WTC11 (cell line): ENCODE measurements around the gene HOXD12. TPM values are rescaled to one million over a fixed set of nuclear protein-coding genes. Genes with fewer than 3 reads are reported as not detected.

Source experiments
- ATAC-seq: fragments of 200-7000 bp; cut with Tn5 transposase; 2 replicates; pipeline ENCODE4 v1.10.0; 2021; ENCODE audit warnings: mild to moderate bottlenecking, moderate library complexity
- CTCF ChIA-PET: fragments of 300-600 bp; sonication (Branson Sonifier 250); formaldehyde crosslinking; loops from one replicate; lab custom pipeline; 2021; ENCODE audit warnings: antibody characterized with exemption; lab: Charles Lee
- POLR2A ChIA-PET: fragments of 350-600 bp; sonication (Branson Sonifier 250); formaldehyde crosslinking; loops from one replicate; lab custom pipeline; 2021; ENCODE audit warnings: antibody characterized with exemption; lab: Charles Lee
- DNase-seq: peaks from one replicate; pipeline ENCODE4 v3.0.0; 2021; ENCODE audit warnings: low spot score
- H3K27ac Mint-ChIP-seq: 2 replicates; pipeline ENCODE4 v1.8.0; 2021; ENCODE audit warnings: mixed read lengths
- H3K27me3 Mint-ChIP-seq: 2 replicates; pipeline ENCODE4 v1.8.0; 2021; ENCODE audit warnings: low read depth, mild to moderate bottlenecking, moderate library complexity, mixed read lengths
- H3K36me3 Mint-ChIP-seq: 2 replicates; pipeline ENCODE4 v1.8.0; 2021; ENCODE audit warnings: mixed read lengths
- H3K4me1 Mint-ChIP-seq: 2 replicates; pipeline ENCODE4 v1.8.0; 2022; ENCODE audit warnings: mixed read lengths
- H3K4me3 Mint-ChIP-seq: 2 replicates; pipeline ENCODE4 v1.8.0; 2021; ENCODE audit warnings: mild to moderate bottlenecking, moderate library complexity, mixed read lengths
- H3K9me3 Mint-ChIP-seq: 2 replicates; pipeline ENCODE4 v1.8.0; 2021; ENCODE audit warnings: mixed read lengths
- CREB1 ChIP-seq: sonication (generic); formaldehyde crosslinking; IDR thresholded peaks from 2 replicates; pipeline ENCODE4 v1.8.0; 2023; ENCODE audit warnings: mild to moderate bottlenecking, missing genetic modification reagents
- GRHL2 ChIP-seq: fragments of 250-450 bp; sonication (Bioruptor Pico); IDR thresholded peaks from 2 replicates; pipeline ENCODE4 v1.8.0; 2022; ENCODE audit warnings: mild to moderate bottlenecking, moderate library complexity; ENCODE audit not compliant: insufficient replicate concordance, severe bottlenecking
- HMGXB4 ChIP-seq: sonication (generic); formaldehyde crosslinking; IDR thresholded peaks from 2 replicates; pipeline ENCODE4 v1.8.1; 2023; ENCODE audit warnings: mild to moderate bottlenecking, moderate library complexity, missing genetic modification reagents
- IRF1 ChIP-seq: sonication (generic); formaldehyde crosslinking; IDR thresholded peaks from 2 replicates; pipeline ENCODE4 v1.8.0; 2023; ENCODE audit warnings: missing genetic modification reagents
- IRF2 ChIP-seq: sonication (generic); formaldehyde crosslinking; IDR thresholded peaks from 2 replicates; pipeline ENCODE4 v1.8.0; 2022; ENCODE audit warnings: low read depth, missing genetic modification reagents, borderline replicate concordance
- NR1H2 ChIP-seq: sonication (generic); formaldehyde crosslinking; IDR thresholded peaks from 2 replicates; pipeline ENCODE4 v1.9.0; 2021; ENCODE audit warnings: mild to moderate bottlenecking, moderate library complexity, missing genetic modification reagents
- PRRX2 ChIP-seq: fragments of 250-450 bp; sonication (Bioruptor Pico); IDR thresholded peaks from 2 replicates; pipeline ENCODE4 v1.8.0; 2021; ENCODE audit warnings: mild to moderate bottlenecking
- SP1 ChIP-seq: sonication (generic); formaldehyde crosslinking; conservative IDR thresholded peaks from 2 replicates; pipeline ENCODE4 v1.8.1; 2022; ENCODE audit warnings: missing genetic modification reagents
- TCF7 ChIP-seq: sonication (generic); formaldehyde crosslinking; IDR thresholded peaks from 2 replicates; pipeline ENCODE4 v1.8.0; 2022; ENCODE audit warnings: mild to moderate bottlenecking, low read depth, missing genetic modification reagents, moderate library complexity
- TEAD1 ChIP-seq: sonication (generic); formaldehyde crosslinking; IDR thresholded peaks from 2 replicates; pipeline ENCODE4 v1.8.0; 2022; ENCODE audit warnings: mild to moderate bottlenecking, missing genetic modification reagents
- ZNF121 ChIP-seq: sonication (generic); formaldehyde crosslinking; IDR thresholded peaks from 2 replicates; pipeline ENCODE4 v1.8.0; 2023; ENCODE audit warnings: missing genetic modification reagents
- ZNF138 ChIP-seq: sonication (generic); formaldehyde crosslinking; conservative IDR thresholded peaks from 2 replicates; pipeline ENCODE4 v1.8.1; 2022; ENCODE audit warnings: mild to moderate bottlenecking, moderate library complexity, missing genetic modification reagents
- ZNF219 ChIP-seq: sonication (generic); formaldehyde crosslinking; IDR thresholded peaks from 2 replicates; pipeline ENCODE4 v1.8.0; 2023; ENCODE audit warnings: missing genetic modification reagents, mild to moderate bottlenecking, borderline replicate concordance
- ZNF425 ChIP-seq: fragments of 250-450 bp; sonication (Bioruptor Pico); conservative IDR thresholded peaks from 2 replicates; pipeline ENCODE4 v1.9.0; 2021; ENCODE audit warnings: mild to moderate bottlenecking
- total RNA-seq: library from RNA; stranded (reverse); gene quantifications from 3 replicates; pipeline ENCODE4 v1.2.3, GENCODE V29; 2021
- TF ChIP-seq, protein P1 (sequence below): fragments of 250-450 bp; sonication (Bioruptor Pico); IDR thresholded peaks from 2 replicates; pipeline ENCODE4 v1.9.0; 2021; ENCODE audit warnings: mild to moderate bottlenecking
- TF ChIP-seq, protein P2 (sequence below): sonication (generic); formaldehyde crosslinking; IDR thresholded peaks from 2 replicates; pipeline ENCODE4 v1.8.1; 2022; ENCODE audit warnings: low read depth, missing genetic modification reagents, borderline replicate concordance
- TF ChIP-seq, protein P3 (sequence below): sonication (generic); formaldehyde crosslinking; conservative IDR thresholded peaks from 2 replicates; pipeline ENCODE4 v1.8.1; 2023; ENCODE audit warnings: mild to moderate bottlenecking, low read depth, missing genetic modification reagents, moderate library complexity

HOXD12 gene
- total RNA-seq, 1 experiment from 2014 or later = 0.17 TPM

- no peak for TF ChIP-seq ZNF425 (CRISPR knock-in tag)
- no peak for TF ChIP-seq NR1H2 (CRISPR knock-in tag)
- TF ChIP-seq, protein P1, sequence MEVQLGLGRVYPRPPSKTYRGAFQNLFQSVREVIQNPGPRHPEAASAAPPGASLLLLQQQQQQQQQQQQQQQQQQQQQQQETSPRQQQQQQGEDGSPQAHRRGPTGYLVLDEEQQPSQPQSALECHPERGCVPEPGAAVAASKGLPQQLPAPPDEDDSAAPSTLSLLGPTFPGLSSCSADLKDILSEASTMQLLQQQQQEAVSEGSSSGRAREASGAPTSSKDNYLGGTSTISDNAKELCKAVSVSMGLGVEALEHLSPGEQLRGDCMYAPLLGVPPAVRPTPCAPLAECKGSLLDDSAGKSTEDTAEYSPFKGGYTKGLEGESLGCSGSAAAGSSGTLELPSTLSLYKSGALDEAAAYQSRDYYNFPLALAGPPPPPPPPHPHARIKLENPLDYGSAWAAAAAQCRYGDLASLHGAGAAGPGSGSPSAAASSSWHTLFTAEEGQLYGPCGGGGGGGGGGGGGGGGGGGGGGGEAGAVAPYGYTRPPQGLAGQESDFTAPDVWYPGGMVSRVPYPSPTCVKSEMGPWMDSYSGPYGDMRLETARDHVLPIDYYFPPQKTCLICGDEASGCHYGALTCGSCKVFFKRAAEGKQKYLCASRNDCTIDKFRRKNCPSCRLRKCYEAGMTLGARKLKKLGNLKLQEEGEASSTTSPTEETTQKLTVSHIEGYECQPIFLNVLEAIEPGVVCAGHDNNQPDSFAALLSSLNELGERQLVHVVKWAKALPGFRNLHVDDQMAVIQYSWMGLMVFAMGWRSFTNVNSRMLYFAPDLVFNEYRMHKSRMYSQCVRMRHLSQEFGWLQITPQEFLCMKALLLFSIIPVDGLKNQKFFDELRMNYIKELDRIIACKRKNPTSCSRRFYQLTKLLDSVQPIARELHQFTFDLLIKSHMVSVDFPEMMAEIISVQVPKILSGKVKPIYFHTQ (CRISPR knock-in tag) = no peak
- no peak for TF ChIP-seq PRRX2 (CRISPR knock-in tag)
- no peak for TF ChIP-seq ZNF121
- no peak for TF ChIP-seq IRF2 (CRISPR knock-in tag)
- no peak for TF ChIP-seq IRF1 (CRISPR knock-in tag)
- TF ChIP-seq, protein P2, sequence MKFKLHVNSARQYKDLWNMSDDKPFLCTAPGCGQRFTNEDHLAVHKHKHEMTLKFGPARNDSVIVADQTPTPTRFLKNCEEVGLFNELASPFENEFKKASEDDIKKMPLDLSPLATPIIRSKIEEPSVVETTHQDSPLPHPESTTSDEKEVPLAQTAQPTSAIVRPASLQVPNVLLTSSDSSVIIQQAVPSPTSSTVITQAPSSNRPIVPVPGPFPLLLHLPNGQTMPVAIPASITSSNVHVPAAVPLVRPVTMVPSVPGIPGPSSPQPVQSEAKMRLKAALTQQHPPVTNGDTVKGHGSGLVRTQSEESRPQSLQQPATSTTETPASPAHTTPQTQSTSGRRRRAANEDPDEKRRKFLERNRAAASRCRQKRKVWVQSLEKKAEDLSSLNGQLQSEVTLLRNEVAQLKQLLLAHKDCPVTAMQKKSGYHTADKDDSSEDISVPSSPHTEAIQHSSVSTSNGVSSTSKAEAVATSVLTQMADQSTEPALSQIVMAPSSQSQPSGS (CRISPR knock-in tag) = no peak
- TF ChIP-seq SP1 (CRISPR knock-in tag) = no peak
These were observed 33.8 kb downstream of the HOXD12 start (continued) for GRCh38 chr2:176133389-176133788.

GRCh38 chr2:176134035-176134434 lies 34.4 kb downstream of the HOXD12 start:
- Mint-ChIP-seq H3K9me3 (no peaks in the 10 kb centered on the region), H3K27me3 (peaks cover 98% of the 10 kb centered on the region), H3K4me3 (no peak overlapping the region), H3K27ac (no peak overlapping the region), H3K4me1 (peaks cover 26% of the 10 kb centered on the region), H3K36me3 (0 out of 2 replicates have a peak, but pooled peaks cover 2% of the 10 kb centered on the region)
- ChIA-PET POLR2A (no interaction called here), CTCF (interaction anchor here (2.4 kb wide), 1 partner anchor 321 kb away, joined by 9 read pairs; no protein-coding TSS in a partner anchor)
- ATAC-seq (no peak), DNase-seq (no peak)
- TF ChIP-seq CREB1 (CRISPR knock-in tag) (no peak), TEAD1 (no peak), ZNF138 (no peak), TCF7 (CRISPR knock-in tag) (no peak), PRRX2 (CRISPR knock-in tag) (no peak), GRHL2 (CRISPR knock-in tag) (no peak), ZNF219 (no peak), HMGXB4 (CRISPR knock-in tag) (no peak)
- TF ChIP-seq, protein P3, sequence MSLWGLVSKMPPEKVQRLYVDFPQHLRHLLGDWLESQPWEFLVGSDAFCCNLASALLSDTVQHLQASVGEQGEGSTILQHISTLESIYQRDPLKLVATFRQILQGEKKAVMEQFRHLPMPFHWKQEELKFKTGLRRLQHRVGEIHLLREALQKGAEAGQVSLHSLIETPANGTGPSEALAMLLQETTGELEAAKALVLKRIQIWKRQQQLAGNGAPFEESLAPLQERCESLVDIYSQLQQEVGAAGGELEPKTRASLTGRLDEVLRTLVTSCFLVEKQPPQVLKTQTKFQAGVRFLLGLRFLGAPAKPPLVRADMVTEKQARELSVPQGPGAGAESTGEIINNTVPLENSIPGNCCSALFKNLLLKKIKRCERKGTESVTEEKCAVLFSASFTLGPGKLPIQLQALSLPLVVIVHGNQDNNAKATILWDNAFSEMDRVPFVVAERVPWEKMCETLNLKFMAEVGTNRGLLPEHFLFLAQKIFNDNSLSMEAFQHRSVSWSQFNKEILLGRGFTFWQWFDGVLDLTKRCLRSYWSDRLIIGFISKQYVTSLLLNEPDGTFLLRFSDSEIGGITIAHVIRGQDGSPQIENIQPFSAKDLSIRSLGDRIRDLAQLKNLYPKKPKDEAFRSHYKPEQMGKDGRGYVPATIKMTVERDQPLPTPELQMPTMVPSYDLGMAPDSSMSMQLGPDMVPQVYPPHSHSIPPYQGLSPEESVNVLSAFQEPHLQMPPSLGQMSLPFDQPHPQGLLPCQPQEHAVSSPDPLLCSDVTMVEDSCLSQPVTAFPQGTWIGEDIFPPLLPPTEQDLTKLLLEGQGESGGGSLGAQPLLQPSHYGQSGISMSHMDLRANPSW = no peak
